ENCODE measurements around the gene WNT4.

GRCh38 chr1:22102746-22103145, 40.2 kb downstream of the WNT4 start:
- TF ChIP-seq CTCF (IDR thresholded peaks at IDR 0.05; ENCODE audit: borderline replicate concordance, extremely low read depth, low read length, poor library complexity, severe bottlenecking) (no peak), EZH2 (IDR thresholded peaks at IDR 0.05; ENCODE audit: borderline replicate concordance, low read depth, low read length, severe bottlenecking) (no peak)

Measured in DND-41 (cell line).